ENCODE data around the gene NEAT1. TPM values are rescaled to one million over a fixed set of nuclear protein-coding genes. Genes with fewer than 3 reads are reported as not detected.
A peak's percentile ranks its signal among the peaks of the same experiment; 100 is the strongest.

The NEAT1 gene
- total RNA-seq, 1 donor from 2014 or later, result 28.7 TPM

DNA sequence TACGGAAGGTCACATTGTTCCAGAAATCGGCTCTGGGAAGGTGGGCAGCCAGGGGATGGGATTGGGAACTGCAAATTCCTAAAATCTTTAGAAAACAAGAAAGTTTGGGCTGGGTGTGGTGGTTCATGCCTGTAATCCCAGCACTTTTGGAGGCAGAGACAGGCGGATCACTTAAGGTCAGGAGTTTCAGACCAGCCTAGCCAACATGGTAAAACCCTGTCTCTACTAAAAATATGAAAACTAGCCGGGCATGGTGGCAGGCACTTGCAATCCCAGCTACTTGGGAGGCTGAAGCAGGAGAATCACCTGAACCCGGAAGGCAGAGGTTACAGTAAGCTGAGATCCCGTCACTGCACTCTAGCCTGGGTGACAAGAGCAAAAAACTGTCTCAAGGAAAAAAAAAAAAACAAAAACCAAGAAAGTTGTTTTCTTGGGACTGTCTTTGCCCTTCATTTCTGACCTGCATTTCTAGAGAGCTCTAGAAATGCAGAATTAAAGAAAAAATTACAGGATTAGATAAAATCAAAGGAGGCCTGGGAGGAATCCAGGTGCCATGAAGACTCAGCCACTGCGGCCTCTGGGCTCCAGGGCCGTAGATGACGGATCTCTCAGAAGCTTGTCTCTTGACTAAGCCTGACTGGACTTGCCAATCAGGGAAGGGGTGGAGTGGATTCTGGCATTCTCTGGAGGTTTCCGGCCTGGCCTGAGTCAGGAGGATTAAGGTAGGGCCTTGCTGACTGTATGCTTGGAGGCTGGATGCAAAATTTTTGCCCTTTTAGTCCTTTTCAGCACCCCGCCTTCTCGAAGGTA is 71.0 kb downstream of the NEAT1 start:
- Histone ChIP-seq H3K36me3 (ENCODE audit: control insufficient read depth, insufficient read depth, low read length) (no peaks in the 10 kb centered on the region), H3K27me3 (ENCODE audit: control insufficient read depth, insufficient read depth, low read length) (no peaks in the 10 kb centered on the region), H3K4me3 (ENCODE audit: low read depth, low read length) (no peak overlapping the region)
- peak; percentile 88 for DNase-seq (ENCODE audit: low read depth)
- TF ChIP-seq, protein P1, sequence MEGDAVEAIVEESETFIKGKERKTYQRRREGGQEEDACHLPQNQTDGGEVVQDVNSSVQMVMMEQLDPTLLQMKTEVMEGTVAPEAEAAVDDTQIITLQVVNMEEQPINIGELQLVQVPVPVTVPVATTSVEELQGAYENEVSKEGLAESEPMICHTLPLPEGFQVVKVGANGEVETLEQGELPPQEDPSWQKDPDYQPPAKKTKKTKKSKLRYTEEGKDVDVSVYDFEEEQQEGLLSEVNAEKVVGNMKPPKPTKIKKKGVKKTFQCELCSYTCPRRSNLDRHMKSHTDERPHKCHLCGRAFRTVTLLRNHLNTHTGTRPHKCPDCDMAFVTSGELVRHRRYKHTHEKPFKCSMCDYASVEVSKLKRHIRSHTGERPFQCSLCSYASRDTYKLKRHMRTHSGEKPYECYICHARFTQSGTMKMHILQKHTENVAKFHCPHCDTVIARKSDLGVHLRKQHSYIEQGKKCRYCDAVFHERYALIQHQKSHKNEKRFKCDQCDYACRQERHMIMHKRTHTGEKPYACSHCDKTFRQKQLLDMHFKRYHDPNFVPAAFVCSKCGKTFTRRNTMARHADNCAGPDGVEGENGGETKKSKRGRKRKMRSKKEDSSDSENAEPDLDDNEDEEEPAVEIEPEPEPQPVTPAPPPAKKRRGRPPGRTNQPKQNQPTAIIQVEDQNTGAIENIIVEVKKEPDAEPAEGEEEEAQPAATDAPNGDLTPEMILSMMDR (IDR thresholded peaks at IDR 0.05; ENCODE audit: insufficient read depth, low read length, poor library complexity, severe bottlenecking), result no peak

Other genes starting within 250 kb of the NEAT1 start
- gene CAPN1, start 240.9 kb upstream of the NEAT1 start, total RNA-seq, result 397 and 531 TPM in 2 replicates
- gene POLA2, start 160.8 kb upstream of the NEAT1 start, total RNA-seq, result 8.9 and 11.5 TPM in 2 replicates
- 37.4 and 46.4 TPM in 2 replicates for gene CDC42EP2, start 107.9 kb upstream of the NEAT1 start, total RNA-seq
- gene DPF2, start 88.9 kb upstream of the NEAT1 start, total RNA-seq, result 53.9 and 59.4 TPM in 2 replicates
- gene TIGD3, start 68.0 kb upstream of the NEAT1 start, total RNA-seq, result 0.89 and 1.3 TPM in 2 replicates
- gene SLC25A45, start 40.2 kb upstream of the NEAT1 start, total RNA-seq, result 0.29 and 0.82 TPM in 2 replicates
- gene FRMD8, start 36.2 kb upstream of the NEAT1 start, total RNA-seq, result 39.0 and 47.2 TPM in 2 replicates
- gene MALAT1, start 76.2 kb downstream of the NEAT1 start, total RNA-seq, result 1,605 and 1,895 TPM in 2 replicates
- 116 and 121 TPM in 2 replicates for gene SCYL1, start 102.3 kb downstream of the NEAT1 start, total RNA-seq
- 116 and 122 TPM in 2 replicates for gene LTBP3, start 135.6 kb downstream of the NEAT1 start, total RNA-seq
- 67.3 and 91.6 TPM in 2 replicates for gene ZNRD2, start 147.7 kb downstream of the NEAT1 start, total RNA-seq
- gene FAM89B, start 149.7 kb downstream of the NEAT1 start, total RNA-seq, result 63.9 and 68.5 TPM in 2 replicates
- 19.5 and 20.9 TPM in 2 replicates for gene EHBP1L1, start 153.3 kb downstream of the NEAT1 start, total RNA-seq
- not detected in 2 replicates for gene KCNK7, start 173.0 kb downstream of the NEAT1 start, total RNA-seq
- gene MAP3K11, start 191.4 kb downstream of the NEAT1 start, total RNA-seq, result 58.3 and 60.8 TPM in 2 replicates
- 61.9 and 71.2 TPM in 2 replicates for gene PCNX3, start 193.0 kb downstream of the NEAT1 start, total RNA-seq
- 19.6 and 25.8 TPM in 2 replicates for gene SIPA1, start 215.3 kb downstream of the NEAT1 start, total RNA-seq
- gene RELA, start 240.1 kb downstream of the NEAT1 start, total RNA-seq, result 64.3 and 103 TPM in 2 replicates